ENCODE measurements around the gene WBP1.
"Not testable (repeated sequence)": the region's sequence is repeated elsewhere in the genome, so short reads cannot be mapped to it uniquely, and the experiment has no call there.

WBP1 gene

GRCh38 chr2:74428675-74429074, 29.6 kb upstream of the WBP1 start:
- FAIRE-seq, result no peak

GRCh38 chr2:74429487-74430451, 28.5 kb upstream of the WBP1 start:
- FAIRE-seq, result no peak

GRCh38 chr2:74430502-74430901, 27.7 kb upstream of the WBP1 start:
- FAIRE-seq, result no peak

GRCh38 chr2:74436111-74436805, 22.0 kb upstream of the WBP1 start:
- no peak for FAIRE-seq

GRCh38 chr2:74436848-74437695, 21.2 kb upstream of the WBP1 start:
- no peak for FAIRE-seq

- no peak for FAIRE-seq
Observed at GRCh38 chr2:74438248-74438647, 20.0 kb upstream of the WBP1 start.

- no peak for FAIRE-seq
Observed at GRCh38 chr2:74439373-74439772, 18.9 kb upstream of the WBP1 start.

- no peak for FAIRE-seq
Observed at GRCh38 chr2:74439803-74440377, 18.3 kb upstream of the WBP1 start.

GRCh38 chr2:74440378-74441169, 17.7 kb upstream of the WBP1 start:
- no peak for FAIRE-seq

GRCh38 chr2:74441170-74441689, 17.0 kb upstream of the WBP1 start:
- no peak for FAIRE-seq

- FAIRE-seq, result no peak
Observed at GRCh38 chr2:74441690-74442482, 16.4 kb upstream of the WBP1 start, which contains the start of gene RTKN. RTKN (minus strand) TSS chr2:74441937; CDS start chr2:74441816, 121 bp downstream.

- FAIRE-seq, result not testable (repeated sequence)
Observed at GRCh38 chr2:74442483-74443297, 15.5 kb upstream of the WBP1 start.

- FAIRE-seq, result no peak
Observed at GRCh38 chr2:74444498-74445318, 13.5 kb upstream of the WBP1 start.

GRCh38 chr2:74447230-74447999, 10.8 kb upstream of the WBP1 start:
- FAIRE-seq, result no peak

GRCh38 chr2:74448771-74449170, 9.5 kb upstream of the WBP1 start:
- no peak for FAIRE-seq

GRCh38 chr2:74450570-74451190, 7.6 kb upstream of the WBP1 start:
- no peak for FAIRE-seq

All from endometrium (tissue), 2 donors.